ENCODE data around the gene PTGER1. TPM values are rescaled to one million over a fixed set of nuclear protein-coding genes. Genes with fewer than 3 reads are reported as not detected.
A peak's percentile ranks its signal among the peaks of the same experiment; 100 is the strongest.

Gene PTGER1
- total RNA-seq, 1 donor from 2014 or later = not detected

DNA sequence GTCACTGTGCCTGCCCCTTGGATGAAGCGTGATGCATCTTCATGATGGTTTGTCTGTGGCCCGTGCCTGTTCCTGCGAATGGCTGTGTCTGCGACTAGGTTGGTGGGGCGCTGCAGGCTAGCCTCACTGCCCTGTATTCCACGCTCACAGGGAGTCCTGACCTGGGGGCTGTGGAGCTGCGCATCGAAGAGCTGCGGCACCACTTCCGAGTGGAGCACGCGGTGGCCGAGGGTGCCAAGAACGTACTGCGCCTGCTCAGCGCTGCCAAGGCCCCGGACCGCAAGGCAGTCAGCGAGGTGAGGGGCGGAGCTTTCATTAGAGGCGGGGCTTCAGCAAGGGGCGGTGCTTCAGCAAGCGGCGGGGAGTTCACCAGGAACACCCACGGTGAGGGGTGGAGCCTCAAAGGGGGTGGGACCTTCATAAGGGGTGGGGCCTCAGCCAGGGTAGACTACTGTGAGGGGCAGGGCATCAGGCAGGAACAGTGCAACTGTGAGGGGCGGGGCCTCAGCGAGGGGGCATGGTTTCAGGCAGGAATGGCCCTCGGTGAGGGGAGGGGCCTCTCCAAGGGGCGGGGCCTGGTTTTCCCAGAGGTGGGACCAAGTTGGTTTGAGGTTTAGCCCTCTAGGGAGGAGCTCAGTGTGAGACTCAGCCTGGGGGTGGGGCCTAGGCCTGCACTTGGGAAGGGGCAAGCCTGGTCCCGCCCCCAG lies 24.8 kb downstream of the PTGER1 start:
- DNase-seq (no peak), ATAC-seq (peak; percentile 49)
- intact Hi-C loops (cut with micrococcal nuclease) = no loop called here

- ATAC-seq (no peak), DNase-seq (no peak)
- intact Hi-C loops (cut with micrococcal nuclease) = no loop called here
Observed at GRCh38 chr19:14449321-14449720, 25.8 kb downstream of the PTGER1 start.

GRCh38 chr19:14446336-14447036 lies 28.7 kb downstream of the PTGER1 start:
- no peak for ATAC-seq
- DNase-seq = no peak
- intact Hi-C loops (cut with micrococcal nuclease) = no loop called here

- ATAC-seq = no peak
- no peak for DNase-seq
- intact Hi-C loops (cut with micrococcal nuclease) = no loop called here
Observed at GRCh38 chr19:14443632-14444216, 31.4 kb downstream of the PTGER1 start.

DNA sequence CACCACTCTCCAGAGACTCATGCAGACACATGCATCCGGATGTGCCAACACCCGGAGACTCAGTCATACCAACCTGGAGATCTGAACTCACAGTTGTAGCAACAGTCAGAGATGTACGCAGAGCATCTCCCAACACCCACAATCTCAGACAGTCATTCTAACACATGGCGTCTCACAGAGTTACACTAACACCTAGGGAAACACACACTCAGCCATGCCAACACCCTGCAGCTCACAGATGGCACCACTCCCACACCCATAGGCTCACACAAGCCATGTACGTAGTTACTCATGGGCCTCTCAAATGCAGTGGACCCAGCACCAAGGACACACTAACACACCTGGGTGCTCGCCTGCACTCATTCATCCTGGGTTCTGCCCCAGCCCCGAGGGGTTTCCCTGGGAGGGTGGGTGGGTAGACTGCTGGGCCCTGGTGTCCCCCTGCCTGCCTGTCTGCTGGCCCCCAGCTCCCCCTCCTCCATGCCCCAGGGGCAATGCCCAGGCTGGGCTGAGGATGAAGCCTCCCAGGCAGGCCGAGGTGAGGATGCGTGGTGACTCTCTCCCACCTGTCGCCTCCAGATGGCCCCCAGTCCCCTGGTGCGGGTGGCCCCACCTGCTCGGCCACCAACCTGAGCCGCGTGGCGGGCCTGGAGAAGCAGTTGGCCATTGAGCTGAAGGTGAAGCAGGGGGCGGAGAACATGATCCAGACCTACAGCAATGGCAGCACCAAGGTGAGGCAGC lies 32.1 kb downstream of the PTGER1 start:
- no peak for ATAC-seq
- DNase-seq = no peak
- intact Hi-C loops (cut with micrococcal nuclease) = no loop called here

DNA sequence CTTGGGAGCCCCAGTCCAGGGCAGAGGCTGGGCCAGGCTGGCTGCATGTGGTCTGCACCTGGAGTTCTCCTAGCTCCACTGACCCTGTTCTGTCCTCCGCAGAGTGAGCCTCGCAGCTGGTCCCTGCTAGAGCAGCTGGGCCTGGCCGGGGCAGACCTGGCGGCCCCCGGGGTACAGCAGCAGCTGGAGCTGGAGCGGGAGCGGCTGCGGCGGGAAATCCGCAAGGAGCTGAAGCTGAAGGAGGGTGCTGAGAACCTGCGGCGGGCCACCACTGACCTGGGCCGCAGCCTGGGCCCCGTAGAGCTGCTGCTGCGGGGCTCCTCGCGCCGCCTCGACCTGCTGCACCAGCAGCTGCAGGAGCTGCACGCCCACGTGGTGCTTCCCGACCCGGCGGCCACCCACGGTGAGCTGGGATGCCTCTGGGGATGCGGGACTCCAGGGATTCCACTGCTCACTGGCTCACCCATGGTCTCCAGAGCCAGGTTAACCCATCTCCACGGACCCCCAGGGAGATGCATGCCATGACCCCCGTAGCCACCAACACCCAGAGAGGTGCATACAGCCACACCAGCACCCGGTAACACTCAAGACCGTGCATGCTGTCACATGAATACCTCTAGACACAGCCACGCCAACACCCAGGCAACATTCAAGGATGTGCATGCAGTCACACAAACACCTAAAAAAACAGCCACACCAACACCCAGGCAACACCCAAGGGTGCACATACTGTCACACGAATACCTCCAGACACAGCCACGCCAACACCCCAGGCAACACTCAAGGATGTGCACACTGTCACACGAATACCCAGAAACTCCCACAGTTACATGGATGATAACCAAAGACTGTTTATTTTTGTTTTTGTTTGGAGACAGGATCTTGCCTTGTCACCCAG lies 33.9 kb downstream of the PTGER1 start:
- intact Hi-C loops (cut with micrococcal nuclease) = no loop called here
- ATAC-seq (peak; percentile 38), DNase-seq (no peak)

DNA sequence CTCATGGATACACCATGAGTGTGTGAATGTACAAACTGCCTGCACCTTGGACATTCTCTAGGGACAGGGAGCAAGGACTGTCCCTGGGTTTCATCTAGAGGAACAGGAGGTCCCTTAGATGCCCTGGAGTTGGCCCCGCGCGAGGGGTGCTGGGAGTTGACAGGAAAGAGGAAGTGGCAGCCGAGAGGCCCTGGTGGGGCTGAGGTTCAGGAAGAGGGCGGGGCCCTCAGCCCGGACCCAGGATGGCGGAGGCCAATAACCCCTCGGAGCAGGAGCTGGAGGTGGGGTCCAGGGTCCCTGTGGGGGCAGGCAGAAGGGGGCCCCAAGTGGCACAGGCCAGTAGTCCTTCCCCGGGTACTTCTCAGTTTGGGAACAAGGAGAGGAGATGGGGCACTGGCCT lies 35.1 kb downstream of the PTGER1 start:
- ATAC-seq = peak; percentile 65
- intact Hi-C loops (cut with micrococcal nuclease) = no loop called here

GRCh38 chr19:14439014-14439413 lies 36.1 kb downstream of the PTGER1 start:
- intact Hi-C loops (cut with micrococcal nuclease) = no loop called here
- ATAC-seq = no peak
- DNase-seq = no peak

More for the DNA sequence above, 35.1 kb downstream of the PTGER1 start:
- DNase-seq = peak; percentile 84

GRCh38 chr19:14437578-14438140 lies 37.5 kb downstream of the PTGER1 start:
- DNase-seq (no peak), ATAC-seq (no peak)
- intact Hi-C loops (cut with micrococcal nuclease) = no loop called here

DNA sequence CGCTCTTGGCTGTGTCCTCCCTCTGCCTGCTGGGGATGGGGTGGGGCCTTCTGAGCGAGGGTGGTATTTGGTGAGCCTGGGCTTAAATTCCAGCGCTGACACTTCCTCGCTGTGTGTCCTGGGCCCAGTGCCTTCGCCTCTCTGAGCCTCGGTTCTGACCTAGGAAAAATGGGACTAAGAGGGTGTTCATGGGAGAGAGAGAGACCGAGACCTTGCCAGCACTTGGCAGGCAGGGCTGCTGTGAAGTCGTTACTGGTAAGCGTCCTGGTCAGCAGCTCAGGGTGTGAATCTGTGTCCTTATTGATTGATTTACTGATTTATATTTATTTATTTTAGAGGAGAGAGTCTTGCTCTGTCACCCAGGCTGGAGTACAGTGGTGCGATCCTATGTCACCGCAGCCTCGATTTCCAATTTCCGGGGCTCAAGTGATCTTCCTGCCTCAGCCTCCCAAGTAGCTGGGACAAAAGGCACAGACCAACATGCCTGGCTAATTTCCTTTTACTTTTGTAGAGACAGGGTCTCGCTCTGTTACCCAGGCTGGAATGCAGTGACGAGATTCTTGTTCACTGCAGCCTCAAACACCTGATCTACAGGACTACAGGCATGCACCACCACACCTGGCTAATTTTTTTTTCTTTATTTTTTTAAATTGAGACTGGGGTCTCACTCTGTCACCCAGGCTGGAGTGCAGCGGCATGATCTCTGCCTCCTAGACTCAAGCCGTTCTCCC lies 39.7 kb downstream of the PTGER1 start:
- intact Hi-C loops (cut with micrococcal nuclease) = no loop called here
- DNase-seq (no peak), ATAC-seq (no peak)

GRCh38 chr19:14434543-14435319 lies 40.4 kb downstream of the PTGER1 start:
- intact Hi-C loops (cut with micrococcal nuclease) = no loop called here
- ATAC-seq (peak; percentile 64), DNase-seq (peak; percentile 76)

DNA sequence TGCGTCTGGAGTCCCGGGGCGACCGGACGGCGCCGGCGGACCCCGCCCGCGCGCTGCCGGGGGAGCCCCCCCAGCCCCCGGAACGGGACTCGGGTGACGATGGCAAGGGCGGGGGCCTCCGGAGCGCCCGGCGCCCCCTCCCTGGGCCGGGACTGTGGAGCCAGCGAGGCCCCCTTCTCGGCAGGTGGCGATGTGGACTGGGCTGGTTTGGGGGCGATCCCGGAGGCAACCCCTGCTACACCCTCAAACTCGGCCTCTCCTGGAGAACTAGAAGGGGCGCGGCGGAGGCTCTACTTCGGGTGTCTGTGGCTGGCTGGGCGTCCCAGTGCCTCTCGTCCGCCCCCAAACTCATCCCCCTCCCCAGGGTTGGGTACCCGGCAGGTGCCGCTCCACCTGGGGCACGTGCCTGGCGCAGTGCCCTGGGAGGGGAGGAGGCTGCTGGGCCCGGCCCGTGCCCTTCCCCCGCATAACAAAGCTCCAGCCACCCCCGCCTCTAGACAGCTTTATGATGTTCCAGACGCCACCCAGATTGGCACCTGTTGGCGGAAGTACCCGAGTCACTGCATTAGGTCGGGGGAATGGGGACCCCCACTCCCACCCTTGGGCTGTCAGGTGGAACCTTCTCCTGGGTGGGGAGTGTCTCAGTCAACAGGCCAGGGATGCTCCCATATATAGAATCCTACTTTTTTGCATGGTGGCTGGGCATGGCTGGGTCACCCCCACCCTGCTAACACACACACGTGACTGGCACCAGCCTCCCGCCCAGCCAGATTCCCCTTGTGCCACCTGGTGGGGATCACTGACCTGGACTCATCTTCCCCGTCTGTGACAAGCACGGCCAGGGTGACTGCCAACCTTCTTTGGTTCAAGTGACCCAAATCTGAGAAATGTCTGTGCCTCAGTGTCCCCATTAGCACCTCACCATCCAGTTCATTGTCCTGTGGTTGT lies 41.3 kb downstream of the PTGER1 start:
- intact Hi-C loops (cut with micrococcal nuclease) = no loop called here
- ATAC-seq = peak; percentile 28
- peak; percentile 65 for DNase-seq

- intact Hi-C loops (cut with micrococcal nuclease) = no loop called here
- ATAC-seq (peak; percentile 76), DNase-seq (peak; percentile 87)
Observed at GRCh38 chr19:14432791-14433553, 42.2 kb downstream of the PTGER1 start, which contains the start of gene PKN1. TSS of gene PKN1 (plus strand) at chr19:14433306. CDS start at chr19:14433522, 216 bp downstream.

- no peak for ATAC-seq
- no peak for DNase-seq
- intact Hi-C loops (cut with micrococcal nuclease) = no loop called here
Observed at GRCh38 chr19:14430712-14431111, 44.4 kb downstream of the PTGER1 start.

- no peak for DNase-seq
- intact Hi-C loops (cut with micrococcal nuclease) = no loop called here
- no peak for ATAC-seq
Observed at GRCh38 chr19:14428882-14429416, 46.2 kb downstream of the PTGER1 start.

All from left ventricle myocardium superior (tissue), 1 donor.